SK-N-MC (cell line): ENCODE data around the gene PKIB.

Experiments used
- EZH2 ChIP-seq: fragments of 200-600 bp; sonication (generic); IDR thresholded peaks from one replicate; pipeline ENCODE4 v1.6.1; 2017; ENCODE audit warnings: antibody characterized with exemption
- POLR2AphosphoS5 ChIP-seq: IDR thresholded peaks from 2 replicates; pipeline ENCODE4 v1.6.1; 2012; ENCODE audit warnings: mild to moderate bottlenecking, low read depth, low read length, borderline replicate concordance

DNA sequence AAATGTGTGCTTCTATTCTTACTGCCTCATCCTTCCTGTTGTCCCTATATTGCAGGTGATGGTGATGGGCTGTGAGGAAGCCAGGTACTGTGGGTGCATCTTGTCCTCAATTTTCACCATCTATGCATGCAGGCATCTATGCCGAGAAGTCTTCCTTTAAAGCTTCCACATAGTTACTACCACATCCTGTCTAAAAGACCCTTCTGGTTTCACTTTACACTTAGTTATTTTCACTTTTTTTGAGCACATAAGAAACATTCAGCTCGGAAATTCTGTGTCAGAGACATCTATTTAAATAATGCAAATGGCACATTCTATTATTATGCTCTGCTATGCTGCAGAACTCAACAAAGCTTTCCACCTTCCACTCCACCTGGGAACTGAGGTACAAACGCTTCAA is 141.1 kb downstream of the PKIB start:
- no peak for TF ChIP-seq EZH2
- TF ChIP-seq POLR2AphosphoS5, result no peak
